Bronchial epithelial cell (primary cell): ENCODE results near the gene NCOA7. TPM values are rescaled to one million over a fixed set of nuclear protein-coding genes. Genes with fewer than 3 reads are reported as not detected.

Source experiments
- DNase-seq: peaks from one replicate; pipeline ENCODE4 v3.0.0-alpha.2; 2010; ENCODE audit warnings: low read depth
- FAIRE-seq: peaks from 2 replicates; lab custom pipeline; 2011; peaks lifted over from hg19 to GRCh38; lab: Jason Lieb, UNC
- H3K27me3 ChIP-seq: 2 replicates; pipeline ENCODE4 v1.5.1; 2011; ENCODE audit warnings: low read length; ENCODE audit not compliant: control insufficient read depth, insufficient read depth
- H3K36me3 ChIP-seq: 2 replicates; pipeline ENCODE4 v1.5.1; 2011; ENCODE audit warnings: low read length; ENCODE audit not compliant: control insufficient read depth, insufficient read depth
- H3K4me3 ChIP-seq: 2 replicates; pipeline ENCODE4 v1.5.1; 2011; ENCODE audit warnings: mild to moderate bottlenecking, low read depth, low read length, control low read depth
- total RNA-seq: library from RNA; depleted of rRNA; stranded (reverse); fragments of >200 nt; gene quantifications from 2 replicates; pipeline ENCODE4 v1.2.1, GENCODE V29; 2014
- TF ChIP-seq, protein P1 (sequence below): IDR thresholded peaks from 2 replicates; pipeline ENCODE4 v1.5.1; 2011; ENCODE audit warnings: mild to moderate bottlenecking, moderate library complexity, low read length, control low read depth, inconsistent platforms; ENCODE audit not compliant: insufficient read depth, severe bottlenecking

NCOA7 gene
- total RNA-seq, 1 donor from 2014 or later = 39.0 TPM

DNA sequence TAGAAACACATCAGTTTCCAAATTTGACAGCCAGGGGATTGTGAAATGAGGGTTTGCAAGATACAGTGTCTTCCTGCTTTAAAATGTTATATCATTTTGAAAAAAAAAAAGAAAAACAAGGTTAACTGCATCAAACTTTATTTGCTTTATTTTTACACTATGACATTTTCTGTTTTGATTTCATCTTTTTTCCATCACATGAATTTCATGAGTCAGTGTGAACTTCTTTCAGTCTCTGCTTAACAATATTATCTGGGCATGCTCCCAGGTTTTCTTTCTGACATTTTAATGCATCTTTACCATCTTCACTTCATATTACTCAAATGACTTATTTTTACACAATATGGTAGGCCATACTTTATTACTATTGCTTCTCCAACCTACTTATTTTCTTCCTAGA is 1.9 kb downstream of the NCOA7 start:
- Histone ChIP-seq H3K27me3 (no peaks in the 10 kb centered on the region), H3K36me3 (peaks cover 2% of the 10 kb centered on the region), H3K4me3 (no peak overlapping the region)
- no peak for DNase-seq
- TF ChIP-seq, protein P1, sequence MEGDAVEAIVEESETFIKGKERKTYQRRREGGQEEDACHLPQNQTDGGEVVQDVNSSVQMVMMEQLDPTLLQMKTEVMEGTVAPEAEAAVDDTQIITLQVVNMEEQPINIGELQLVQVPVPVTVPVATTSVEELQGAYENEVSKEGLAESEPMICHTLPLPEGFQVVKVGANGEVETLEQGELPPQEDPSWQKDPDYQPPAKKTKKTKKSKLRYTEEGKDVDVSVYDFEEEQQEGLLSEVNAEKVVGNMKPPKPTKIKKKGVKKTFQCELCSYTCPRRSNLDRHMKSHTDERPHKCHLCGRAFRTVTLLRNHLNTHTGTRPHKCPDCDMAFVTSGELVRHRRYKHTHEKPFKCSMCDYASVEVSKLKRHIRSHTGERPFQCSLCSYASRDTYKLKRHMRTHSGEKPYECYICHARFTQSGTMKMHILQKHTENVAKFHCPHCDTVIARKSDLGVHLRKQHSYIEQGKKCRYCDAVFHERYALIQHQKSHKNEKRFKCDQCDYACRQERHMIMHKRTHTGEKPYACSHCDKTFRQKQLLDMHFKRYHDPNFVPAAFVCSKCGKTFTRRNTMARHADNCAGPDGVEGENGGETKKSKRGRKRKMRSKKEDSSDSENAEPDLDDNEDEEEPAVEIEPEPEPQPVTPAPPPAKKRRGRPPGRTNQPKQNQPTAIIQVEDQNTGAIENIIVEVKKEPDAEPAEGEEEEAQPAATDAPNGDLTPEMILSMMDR = no peak
- FAIRE-seq = no peak

DNA sequence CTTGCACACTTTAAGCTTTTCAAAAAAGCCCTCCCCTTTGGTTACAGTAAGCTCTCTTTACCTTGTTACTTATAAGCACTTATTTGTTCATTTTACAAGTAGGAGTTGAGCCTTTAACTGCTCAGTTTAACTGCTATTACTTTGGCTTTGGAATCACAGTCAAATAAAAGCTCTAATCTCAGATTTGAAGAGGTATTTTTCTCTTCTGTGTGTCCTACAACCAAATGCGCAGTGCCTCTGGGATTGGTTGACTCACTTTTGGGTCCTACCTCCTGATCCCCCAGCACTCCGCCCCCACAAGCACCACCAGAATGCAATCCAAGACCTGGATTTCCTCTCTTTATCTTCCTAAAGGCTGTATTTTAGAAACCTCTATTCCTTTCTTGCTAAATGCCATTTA is 2.5 kb downstream of the NCOA7 start:
- FAIRE-seq (no peak), DNase-seq (no peak)
- Histone ChIP-seq H3K4me3 (no peak overlapping the region), H3K36me3 (peaks cover 2% of the 10 kb centered on the region), H3K27me3 (no peaks in the 10 kb centered on the region)
- TF ChIP-seq, protein P1 = no peak

DNA sequence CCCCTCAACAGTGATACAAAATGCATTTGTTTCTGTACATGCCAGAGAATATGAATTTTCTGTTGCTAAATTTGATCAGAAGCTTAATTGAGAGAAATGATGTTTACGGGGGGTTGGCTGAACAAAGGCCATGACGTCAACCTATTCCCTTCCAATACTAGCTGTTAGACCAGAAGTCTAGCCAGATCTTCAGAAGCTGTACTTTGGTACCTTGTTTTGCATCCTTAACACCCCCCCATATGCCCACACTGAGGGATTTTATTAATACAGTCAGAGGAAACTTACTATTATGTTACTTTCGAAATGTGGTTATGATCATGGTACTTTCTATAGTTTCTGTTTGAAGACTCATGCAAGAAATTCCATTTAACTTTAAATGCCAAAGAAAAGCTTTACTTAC is 3.1 kb downstream of the NCOA7 start:
- no peaks in the 10 kb centered on the region for H3K27me3 ChIP-seq
- TF ChIP-seq, protein P1 = no peak
- H3K36me3 ChIP-seq = peaks cover 3% of the 10 kb centered on the region
- H3K4me3 ChIP-seq = no peak overlapping the region
- DNase-seq (no peak), FAIRE-seq (no peak)

DNA sequence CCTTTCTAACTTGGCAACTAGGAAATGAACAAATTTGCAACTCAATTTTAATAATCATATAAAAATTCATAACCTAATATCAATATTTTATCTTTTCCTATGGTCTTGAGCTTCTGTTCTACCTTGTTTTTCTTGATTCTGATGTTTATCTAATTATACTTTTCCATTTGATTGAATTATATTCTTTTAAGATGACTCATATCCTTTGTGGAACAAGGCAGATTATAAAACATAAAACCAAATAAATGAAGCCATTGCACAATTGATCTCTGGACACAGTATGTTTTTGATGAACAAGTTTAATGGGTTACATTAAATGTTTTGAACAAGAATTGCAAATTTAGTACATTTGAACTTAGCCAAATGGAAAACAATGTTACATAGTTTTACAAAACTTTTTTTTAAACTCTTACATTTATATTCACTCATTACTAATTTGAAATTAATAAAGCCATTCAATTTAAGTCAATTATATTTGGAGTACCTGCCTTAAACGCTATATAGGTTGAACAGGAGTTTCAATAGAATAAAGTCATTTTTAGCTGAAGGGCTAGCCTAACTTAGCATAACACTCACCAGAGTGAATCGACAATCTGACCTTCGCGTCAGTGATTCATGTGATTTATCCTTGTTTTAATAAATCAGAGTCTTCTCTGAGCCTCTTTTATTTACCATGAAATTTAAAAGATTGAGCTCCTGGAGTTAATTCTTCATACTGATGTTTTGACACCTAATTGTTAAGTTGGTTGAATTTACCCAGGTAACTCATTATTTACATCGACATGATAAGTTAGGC is 3.8 kb downstream of the NCOA7 start:
- TF ChIP-seq, protein P1 = no peak
- no peak overlapping the region for H3K4me3 ChIP-seq
- no peaks in the 10 kb centered on the region for H3K27me3 ChIP-seq
- FAIRE-seq (no peak), DNase-seq (peak; percentile 53)
- peaks cover 4% of the 10 kb centered on the region for H3K36me3 ChIP-seq

DNA sequence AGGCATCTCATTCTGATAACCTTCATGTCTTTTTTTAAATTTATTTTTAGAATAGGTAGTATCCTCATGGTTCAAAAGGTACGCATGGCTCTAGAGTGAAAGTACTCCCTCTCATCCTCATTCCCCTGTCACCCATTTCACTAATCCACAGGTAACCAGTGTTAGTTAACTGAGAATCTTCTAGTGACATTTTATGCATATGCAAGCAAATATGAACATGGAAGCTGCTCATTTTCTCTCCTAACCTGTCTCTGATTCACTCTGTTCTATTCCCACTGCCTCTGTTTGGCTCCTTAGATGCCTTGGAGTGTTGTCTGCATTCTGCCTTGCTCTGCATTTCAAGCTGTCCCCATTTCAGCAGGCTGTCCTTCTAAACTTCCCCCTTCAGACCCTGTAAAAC is 4.5 kb downstream of the NCOA7 start:
- DNase-seq = no peak
- H3K4me3 ChIP-seq = no peak overlapping the region
- no peak for FAIRE-seq
- peaks cover 4% of the 10 kb centered on the region for H3K36me3 ChIP-seq
- TF ChIP-seq, protein P1 = no peak
- H3K27me3 ChIP-seq = no peaks in the 10 kb centered on the region
